SKM-1 (cell line): ENCODE measurements around the gene CCDC106.

Experiments used
- DNase-seq: peaks from one replicate; lab custom pipeline; 2025; ENCODE audit not compliant: unreplicated experiment; lab: John Stamatoyannopoulos, UW

The CCDC106 gene

GRCh38 chr19:55613930-55614710 lies 33.9 kb upstream of the CCDC106 start:
- DNase-seq: no peak

- DNase-seq: no peak
Measured at GRCh38 chr19:55614711-55615542, 33.1 kb upstream of the CCDC106 start.

GRCh38 chr19:55615543-55616394 lies 32.2 kb upstream of the CCDC106 start:
- DNase-seq: no peak

DNA sequence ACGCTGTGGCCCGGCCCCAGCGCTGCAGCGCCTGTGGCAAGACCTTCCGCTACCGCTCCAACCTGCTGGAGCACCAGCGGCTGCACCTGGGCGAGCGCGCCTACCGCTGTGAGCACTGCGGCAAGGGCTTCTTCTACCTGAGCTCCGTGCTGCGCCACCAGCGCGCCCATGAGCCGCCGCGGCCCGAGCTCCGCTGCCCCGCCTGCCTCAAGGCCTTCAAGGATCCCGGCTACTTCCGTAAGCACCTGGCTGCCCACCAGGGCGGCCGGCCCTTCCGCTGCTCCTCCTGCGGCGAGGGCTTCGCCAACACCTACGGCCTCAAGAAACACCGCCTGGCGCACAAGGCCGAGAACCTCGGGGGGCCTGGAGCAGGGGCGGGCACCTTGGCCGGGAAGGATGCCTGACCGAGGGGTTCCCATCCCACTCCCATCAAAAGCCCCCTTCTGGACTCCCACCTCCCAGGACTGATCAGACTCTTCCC lies 31.6 kb upstream of the CCDC106 start:
- DNase-seq: no peak

DNA sequence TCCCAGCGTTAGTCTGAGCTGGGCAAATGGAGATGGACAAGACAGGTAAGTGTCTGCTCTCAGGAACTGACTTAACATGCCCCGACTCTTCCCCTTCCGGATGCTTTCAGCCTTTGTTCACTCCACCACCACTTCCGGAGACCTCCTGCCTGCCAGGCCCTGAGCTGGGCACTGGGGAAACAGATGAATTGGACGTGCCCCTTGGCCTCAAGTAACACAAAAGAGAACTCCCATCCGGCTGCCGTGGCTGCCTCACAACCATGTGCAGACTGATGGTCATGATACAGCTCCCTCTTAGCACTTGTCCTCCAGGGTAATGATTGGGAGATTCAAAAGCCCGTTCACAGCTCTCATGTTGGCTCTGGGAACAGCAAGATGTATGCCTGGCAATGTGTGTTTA lies 30.6 kb upstream of the CCDC106 start:
- no peak for DNase-seq

DNA sequence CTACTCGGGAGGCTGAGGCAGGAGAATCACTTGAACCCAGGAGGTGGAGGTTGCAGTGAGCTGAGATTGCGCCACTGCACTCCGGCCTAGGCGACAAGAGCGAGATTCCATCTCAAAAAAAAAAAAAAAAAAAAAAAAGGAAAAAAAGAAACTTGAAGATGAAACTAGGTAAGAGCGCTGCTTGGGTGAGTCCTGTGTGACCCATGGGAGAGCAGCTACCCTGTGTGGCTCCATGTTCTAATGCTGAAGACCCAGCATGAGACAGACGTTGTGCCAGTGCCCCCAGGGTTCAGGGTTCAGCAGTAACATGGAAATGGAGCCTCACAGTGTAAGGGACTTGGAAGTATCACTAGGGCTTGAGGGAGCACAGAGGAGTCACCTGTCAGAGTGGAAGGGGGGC lies 29.6 kb upstream of the CCDC106 start:
- DNase-seq: no peak

- DNase-seq: no peak
Measured at GRCh38 chr19:55619286-55619685, 28.7 kb upstream of the CCDC106 start.

DNA sequence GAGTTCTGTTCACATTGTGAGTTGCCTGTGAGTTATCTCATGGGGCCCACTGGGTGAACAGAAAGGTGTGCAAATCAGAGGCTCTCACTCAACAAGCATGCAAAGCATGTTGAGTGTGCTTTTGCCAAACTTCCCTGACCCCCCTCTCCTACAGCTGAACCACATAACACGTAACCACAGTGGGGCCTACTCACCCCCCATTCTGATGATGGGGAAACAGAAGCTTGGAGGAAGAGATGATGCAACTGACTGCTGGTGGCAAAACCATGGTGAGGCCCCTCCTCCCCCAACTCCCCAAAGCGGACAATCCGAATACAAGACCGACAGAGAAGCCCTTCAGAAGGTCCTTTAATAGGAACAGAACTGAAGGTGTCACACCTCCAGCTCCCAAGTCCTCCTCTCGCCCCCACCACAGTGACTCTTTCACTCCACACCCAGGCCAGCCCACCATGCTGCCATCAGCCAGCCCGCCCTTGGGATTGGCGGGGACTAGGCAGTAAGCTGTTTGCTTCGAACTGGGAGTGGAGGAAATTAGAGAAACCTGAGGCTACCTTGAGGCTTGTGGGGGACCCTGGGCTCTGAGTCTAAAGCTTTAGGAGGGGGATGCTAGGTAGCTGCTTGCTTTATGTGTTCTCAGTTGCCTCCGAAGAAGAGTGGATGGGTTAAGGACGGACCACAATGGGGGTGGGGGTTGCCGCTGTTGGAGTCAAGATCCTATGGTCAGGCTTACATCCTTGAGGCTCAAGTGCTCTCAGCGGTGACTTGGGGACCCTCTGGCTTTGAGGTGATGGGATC lies 27.4 kb upstream of the CCDC106 start:
- DNase-seq: peak; percentile 48

GRCh38 chr19:55621205-55621672 lies 26.8 kb upstream of the CCDC106 start:
- DNase-seq: no peak

GRCh38 chr19:55621673-55622231 lies 26.3 kb upstream of the CCDC106 start:
- DNase-seq: no peak

- no peak for DNase-seq
Measured at GRCh38 chr19:55622242-55622969, 25.6 kb upstream of the CCDC106 start.

- DNase-seq: no peak
Measured at GRCh38 chr19:55623130-55623529, 24.9 kb upstream of the CCDC106 start.

DNA sequence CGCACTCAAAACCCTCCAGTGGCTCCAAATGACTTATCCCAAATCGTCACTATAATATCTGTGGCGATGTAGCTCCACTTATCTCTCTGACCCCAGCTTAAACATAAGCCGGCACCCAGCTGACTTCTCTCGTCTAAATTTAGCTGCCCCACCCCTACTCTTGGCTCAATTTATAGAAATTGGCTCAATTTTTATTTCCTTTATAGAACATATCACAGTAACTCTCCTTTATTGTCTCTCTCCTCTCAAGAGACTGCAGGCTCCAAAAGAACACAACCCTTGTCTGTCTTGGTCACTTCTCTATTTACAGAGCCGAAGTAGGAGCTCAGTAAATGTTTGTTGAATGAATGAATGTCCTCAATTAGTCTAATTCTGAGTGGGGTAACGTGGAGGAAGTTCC lies 24.5 kb upstream of the CCDC106 start:
- DNase-seq: no peak

DNA sequence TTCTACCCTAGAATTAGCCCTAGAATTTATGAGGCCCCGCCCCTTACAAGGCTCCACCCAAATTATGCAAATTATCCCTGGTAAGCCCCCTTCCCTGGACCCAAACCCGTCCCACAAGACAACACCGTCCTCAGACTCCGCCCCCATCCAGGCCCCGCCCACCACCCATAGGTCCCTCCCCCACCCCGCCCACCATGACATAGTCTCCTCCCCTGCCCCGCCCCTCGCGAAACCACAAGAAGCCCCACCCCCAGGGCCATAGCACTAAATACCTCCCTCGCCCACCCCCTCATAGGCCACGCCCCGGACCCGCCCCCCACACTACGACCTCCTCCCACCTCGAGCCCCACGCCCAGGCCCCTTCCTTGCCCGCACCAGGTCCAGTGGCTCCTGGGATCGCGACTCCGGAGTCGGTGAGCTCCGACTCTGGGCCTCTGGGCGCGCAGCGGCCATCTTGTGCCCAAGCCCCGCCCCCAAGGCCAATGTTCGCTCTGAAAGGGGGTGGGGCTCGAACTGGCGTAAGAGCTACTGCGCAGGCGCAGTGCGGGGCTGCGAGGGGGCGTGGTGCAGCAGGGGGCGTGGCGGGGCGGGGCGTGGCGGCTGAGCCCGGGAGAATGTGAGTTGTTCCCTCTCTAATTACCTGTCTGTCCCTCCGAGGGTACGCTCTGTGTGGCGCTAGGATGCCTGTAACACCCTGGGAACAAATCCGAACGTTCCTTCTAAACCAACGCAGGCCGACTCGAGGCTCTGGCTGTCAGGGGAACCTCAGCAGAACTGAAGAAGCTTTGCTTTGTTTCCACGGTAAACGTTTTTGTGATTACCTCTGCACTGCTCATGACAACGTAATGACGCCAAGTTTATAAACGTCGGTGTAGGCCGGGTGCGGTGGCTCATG lies 23.7 kb upstream of the CCDC106 start, which contains the start of gene ZNF784:
Gene ZNF784 (minus strand): TSS at position 458 of the 895 bp plus-strand sequence. CDS start 5 bp downstream, at position 453.
- peak; percentile 37 for DNase-seq

GRCh38 chr19:55625004-55625326 lies 23.0 kb upstream of the CCDC106 start:
- no peak for DNase-seq

DNA sequence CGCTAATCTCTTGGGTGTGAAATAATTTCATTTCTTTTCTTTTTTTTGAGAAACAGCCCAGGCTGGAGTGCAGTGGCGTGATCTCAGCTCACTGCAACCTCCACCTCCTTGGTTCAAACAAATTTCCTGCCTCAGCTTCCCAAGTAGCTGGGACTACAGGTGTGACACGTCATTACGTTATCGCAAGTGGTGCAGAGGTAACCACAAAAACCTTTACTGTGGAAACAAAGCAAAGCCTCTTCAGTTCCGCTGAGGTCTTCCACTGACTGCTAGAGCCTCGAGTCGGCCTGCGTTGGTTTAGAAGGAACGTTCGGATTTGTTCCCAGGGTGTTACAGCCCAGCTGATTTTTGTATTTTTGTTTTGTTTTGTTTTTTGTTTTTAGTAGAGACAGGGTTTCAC lies 21.7 kb upstream of the CCDC106 start:
- DNase-seq: no peak

- peak; percentile 15 for DNase-seq
Measured at GRCh38 chr19:55632463-55632834, 15.6 kb upstream of the CCDC106 start.

- DNase-seq: no peak
Measured at GRCh38 chr19:55633861-55634260, 14.2 kb upstream of the CCDC106 start.
